SK-N-MC (cell line): Measurements from ENCODE around the gene NMNAT1.

ENCODE experiments used
- EZH2 ChIP-seq: fragments of 200-600 bp; sonication (generic); IDR thresholded peaks from one replicate; pipeline ENCODE4 v1.6.1; 2017; ENCODE audit warnings: antibody characterized with exemption
- FOXP2 ChIP-seq: optimal IDR thresholded peaks from 2 replicates; pipeline ENCODE3; 2011; ENCODE audit warnings: mild to moderate bottlenecking, moderate library complexity; ENCODE audit not compliant: insufficient read depth; ENCODE audit errors: extremely low read length, control extremely low read depth
- POLR2AphosphoS5 ChIP-seq: IDR thresholded peaks from 2 replicates; pipeline ENCODE4 v1.6.1; 2012; ENCODE audit warnings: mild to moderate bottlenecking, low read depth, low read length, borderline replicate concordance

DNA sequence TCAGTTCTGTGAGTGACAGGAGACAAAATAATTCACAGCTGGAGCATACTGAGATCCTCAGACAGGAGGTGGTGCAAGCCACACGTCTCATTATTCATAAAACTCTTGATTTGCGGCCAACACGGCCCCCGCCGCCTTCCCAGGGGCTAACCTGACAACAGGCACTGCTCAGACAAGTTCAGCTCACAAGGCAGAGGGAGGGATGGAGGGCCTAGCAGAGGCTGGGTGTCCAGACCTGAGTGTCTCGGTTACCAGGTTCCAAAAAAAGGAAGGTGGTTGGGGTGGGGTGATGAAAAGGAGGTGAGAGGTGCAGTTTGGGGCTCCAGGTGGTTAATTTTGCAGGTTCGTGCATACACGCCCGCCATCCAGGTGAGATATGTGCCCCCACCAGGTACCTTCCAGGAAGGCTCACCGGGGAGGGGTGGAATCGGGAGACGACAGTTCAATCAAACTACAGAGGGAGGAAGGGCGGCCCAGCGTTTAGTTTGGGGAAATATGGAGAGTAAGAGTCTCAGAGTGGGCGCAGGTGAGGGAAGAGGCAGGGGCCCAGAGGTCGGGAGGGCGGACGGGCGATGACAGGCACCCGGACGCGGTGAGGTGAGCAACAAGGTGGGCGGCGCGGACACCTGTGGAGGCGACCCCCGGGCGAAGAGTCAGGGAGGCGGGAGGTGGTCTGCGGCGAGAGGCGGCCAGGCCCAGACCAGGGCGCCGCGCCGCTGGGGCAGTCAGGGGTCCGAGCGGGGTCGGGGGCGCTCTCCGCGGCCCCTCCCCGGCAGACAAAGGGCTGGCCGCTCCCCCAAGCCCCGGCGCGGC, 33.8 kb upstream of the NMNAT1 start:
- TF ChIP-seq EZH2 (no peak), POLR2AphosphoS5 (no peak), FOXP2 (no peak)
